ENCODE measurements around the gene ASPHD1. TPM values are rescaled to one million over a fixed set of nuclear protein-coding genes. Genes with fewer than 3 reads are reported as not detected.

Gene ASPHD1
- total and polyA plus RNA-seq, 10 donors = 0.28 to 1.6 (median 0.77) TPM; not detected in 4

- Histone ChIP-seq H3K27me3 (replicated peaks in 1 of 7) (no peaks in the 10 kb centered on the region), H3K9me3 (no peaks in the 10 kb centered on the region), H3K36me3 (peaks cover 0 to 40% (median 31%) of the 10 kb centered on the region in 6 donors), H3K4me1 (peaks cover 17 to 36% (median 29%) of the 10 kb centered on the region in 6 donors), H3K27ac (peak overlapping the region; percentile 91 to 97 (median 94)), H3K4me3 (peak overlapping the region; percentile 92 to 99 (median 96))
- TF ChIP-seq CTCF (IDR thresholded peaks at IDR 0.05 in 8 of 11, conservative IDR thresholded peaks at IDR 0.05 in 3 of 11) (no peak), POLR2A (IDR thresholded peaks at IDR 0.05) (no peak), POLR2AphosphoS5 (IDR thresholded peaks at IDR 0.05) (no peak)
- DNase-seq = no peak
- intact Hi-C loops (cut with DNase I; ENCODE audit: low total_unique reads) = no loop called here
- WGBS, 5 donors = 1 to 5% (median 2%) methylated on average over 17 to 27 of the region's 27 CpGs
These were observed 37.9 kb upstream of the ASPHD1 start for GRCh38 chr16:29862383-29862883.

GRCh38 chr16:29862884-29863668 lies 37.2 kb upstream of the ASPHD1 start, which contains the start of gene CDIPT:
TSS of gene CDIPT (minus strand) at chr16:29863226. CDS start at chr16:29862857, 369 bp downstream.
- TF ChIP-seq POLR2A (IDR thresholded peaks at IDR 0.05) (peak in 1 of 3 donors; percentile 78), CTCF (IDR thresholded peaks at IDR 0.05 in 8 of 11, conservative IDR thresholded peaks at IDR 0.05 in 3 of 11) (peak; percentile 28 to 86 (median 70)), POLR2AphosphoS5 (IDR thresholded peaks at IDR 0.05) (peak; percentile 87 to 98 (median 89))
- DNase-seq = peak; percentile 97
- H3K9me3 ChIP-seq = no peaks in the 10 kb centered on the region
- intact Hi-C loops (cut with DNase I; ENCODE audit: low total_unique reads) = no loop called here
- peaks cover 17 to 36% (median 29%) of the 10 kb centered on the region in 6 donors for H3K4me1 ChIP-seq
- peaks cover 0 to 34% (median 31%) of the 10 kb centered on the region in 6 donors for H3K36me3 ChIP-seq
- no peaks in the 10 kb centered on the region for H3K27me3 ChIP-seq (replicated peaks in 1 of 7)
- WGBS, 5 donors = 0 to 1% (median 0%) methylated on average over 30 to 57 of the region's 57 CpGs
- peak within 1 kb of the TSS; percentile 92 to 99 (median 96) for H3K4me3 ChIP-seq
- peak within 1 kb of the TSS; percentile 91 to 97 (median 94) for H3K27ac ChIP-seq

- TF ChIP-seq POLR2AphosphoS5 (IDR thresholded peaks at IDR 0.05) (no peak), POLR2A (IDR thresholded peaks at IDR 0.05) (no peak)
- Histone ChIP-seq H3K27ac (peak overlapping the region; percentile 91 to 97 (median 94)), H3K4me1 (peaks cover 17 to 36% (median 29%) of the 10 kb centered on the region in 6 donors), H3K9me3 (no peaks in the 10 kb centered on the region), H3K4me3 (peak overlapping the region in 5 of 8 donors; percentile 94 to 99 (median 97)), H3K36me3 (peaks cover 0 to 29% (median 25%) of the 10 kb centered on the region in 6 donors), H3K27me3 (replicated peaks in 1 of 7) (no peaks in the 10 kb centered on the region)
- 34 to 39% (median 34%) methylated on average over 16 of the region's 16 CpGs for WGBS, 5 donors
- intact Hi-C loops (cut with DNase I; ENCODE audit: low total_unique reads) = no loop called here
- no peak for DNase-seq
These were observed 36.7 kb upstream of the ASPHD1 start for GRCh38 chr16:29863669-29863984.

- no peak for DNase-seq
- H3K27me3 ChIP-seq (replicated peaks in 1 of 7) = no peaks in the 10 kb centered on the region
- peaks cover 0 to 23% (median 19%) of the 10 kb centered on the region in 6 donors for H3K36me3 ChIP-seq
- H3K9me3 ChIP-seq = no peaks in the 10 kb centered on the region
- no peak overlapping the region for H3K4me3 ChIP-seq
- peaks cover 17 to 36% (median 29%) of the 10 kb centered on the region in 6 donors for H3K4me1 ChIP-seq
- 78 to 87% (median 80%) methylated on average over 9 of the region's 9 CpGs for WGBS, 5 donors
- TF ChIP-seq CTCF (IDR thresholded peaks at IDR 0.05 in 8 of 11, conservative IDR thresholded peaks at IDR 0.05 in 3 of 11) (no peak), POLR2AphosphoS5 (IDR thresholded peaks at IDR 0.05) (no peak), POLR2A (IDR thresholded peaks at IDR 0.05) (no peak)
- intact Hi-C loops (cut with DNase I; ENCODE audit: low total_unique reads) = no loop called here
- no peak overlapping the region for H3K27ac ChIP-seq
These were observed 36.1 kb upstream of the ASPHD1 start for GRCh38 chr16:29864205-29864604.

Measured in spleen (tissue), 11 donors.